GM21390 (cell line): ENCODE results near the gene SETD1B.

Source experiments
- ATAC-seq: cut with Tn5 transposase; IDR thresholded peaks from one replicate; pipeline ENCODE4 v1.9.1; 2021; ENCODE audit not compliant: unreplicated experiment

Gene SETD1B

GRCh38 chr12:121807642-121808347 lies 4.0 kb downstream of the SETD1B start:
- ATAC-seq = no peak

GRCh38 chr12:121808623-121809022 lies 4.8 kb downstream of the SETD1B start:
- no peak for ATAC-seq

- ATAC-seq = no peak
These were observed 5.9 kb downstream of the SETD1B start for GRCh38 chr12:121809712-121810116.

GRCh38 chr12:121810234-121810817 lies 6.5 kb downstream of the SETD1B start:
- no peak for ATAC-seq

- no peak for ATAC-seq
These were observed 7.1 kb downstream of the SETD1B start for GRCh38 chr12:121810833-121811433.

GRCh38 chr12:121811434-121812319 lies 7.9 kb downstream of the SETD1B start:
- ATAC-seq = peak; percentile 79

GRCh38 chr12:121812320-121812871 lies 8.6 kb downstream of the SETD1B start:
- no peak for ATAC-seq

- ATAC-seq = no peak
These were observed 9.4 kb downstream of the SETD1B start for GRCh38 chr12:121812921-121813896.

- ATAC-seq = no peak
These were observed 10.1 kb downstream of the SETD1B start for GRCh38 chr12:121813951-121814350.

- no peak for ATAC-seq
These were observed 10.8 kb downstream of the SETD1B start for GRCh38 chr12:121814429-121815119.

GRCh38 chr12:121815263-121815662 lies 11.5 kb downstream of the SETD1B start:
- ATAC-seq = no peak

GRCh38 chr12:121816925-121817647 lies 13.3 kb downstream of the SETD1B start:
- ATAC-seq = no peak

- no peak for ATAC-seq
These were observed 13.8 kb downstream of the SETD1B start for GRCh38 chr12:121817648-121818043.

GRCh38 chr12:121819212-121819949 lies 15.6 kb downstream of the SETD1B start:
- no peak for ATAC-seq

GRCh38 chr12:121820056-121820455 lies 16.2 kb downstream of the SETD1B start:
- no peak for ATAC-seq

GRCh38 chr12:121822393-121823100 lies 18.7 kb downstream of the SETD1B start:
- ATAC-seq = no peak

GRCh38 chr12:121823101-121823726 lies 19.4 kb downstream of the SETD1B start:
- ATAC-seq = no peak
